Activated CD4-positive, alpha-beta T cell treated with anti-CD3 and anti-CD28 coated beads, Interleukin-2, amount 10 ng/mL, durations not matched to agents 7 days and 5 days (primary cell): ENCODE results near the gene RGPD4. TPM values are rescaled to one million over a fixed set of nuclear protein-coding genes. Genes with fewer than 3 reads are reported as not detected.
"Not testable (repeated sequence)": the region's sequence is repeated elsewhere in the genome, so short reads cannot be mapped to it uniquely, and the experiment has no call there.

Source experiments
- CTCF ChIA-PET: fragments of 350-600 bp; sonication (Branson Sonifier 250); formaldehyde crosslinking; loops from one replicate; lab custom pipeline; 2021; ENCODE audit warnings: antibody characterized with exemption; lab: Charles Lee
- POLR2A ChIA-PET: fragments of 350-600 bp; sonication (Branson Sonifier 250); formaldehyde crosslinking; loops from one replicate; lab custom pipeline; 2021; ENCODE audit warnings: antibody characterized with exemption; lab: Charles Lee
- DNase-seq: peaks from one replicate; pipeline ENCODE4 v3.0.0-alpha.2; 2020
- H3K27ac Mint-ChIP-seq: one replicate; pipeline ENCODE4 v1.8.0; 2021; ENCODE audit warnings: mild to moderate bottlenecking, moderate library complexity, mixed read lengths
- H3K27me3 Mint-ChIP-seq: one replicate; pipeline ENCODE4 v1.8.0; 2021; ENCODE audit warnings: mixed read lengths
- H3K36me3 Mint-ChIP-seq: one replicate; pipeline ENCODE4 v1.8.0; 2021; ENCODE audit warnings: low read depth, mixed read lengths
- H3K4me1 Mint-ChIP-seq: one replicate; pipeline ENCODE4 v1.8.0; 2021; ENCODE audit warnings: mixed read lengths
- H3K4me3 Mint-ChIP-seq: one replicate; pipeline ENCODE4 v1.8.0; 2021; ENCODE audit warnings: mild to moderate bottlenecking, moderate library complexity, mixed read lengths
- H3K9me3 Mint-ChIP-seq: one replicate; pipeline ENCODE4 v1.8.0; 2021; ENCODE audit warnings: mixed read lengths
- total RNA-seq, 2 experiments: library from RNA; stranded (reverse); gene quantifications; one replicate each; pipeline ENCODE4 v1.2.3, GENCODE V29; 2021

Gene RGPD4
- under 1 TPM in 1 of 2 experiments, not detected in 1; 0.02 TPM for total RNA-seq

GRCh38 chr2:107826749-107827148 lies at the start of gene RGPD4:
Gene RGPD4 (plus strand): TSS chr2:107826892. CDS start chr2:107827014, 122 bp downstream.
- H3K27ac Mint-ChIP-seq, DNase-seq, H3K9me3 Mint-ChIP-seq, H3K27me3 Mint-ChIP-seq, H3K4me1 Mint-ChIP-seq, POLR2A ChIA-PET, H3K36me3 Mint-ChIP-seq, CTCF ChIA-PET, H3K4me3 Mint-ChIP-seq: not testable (repeated sequence)

GRCh38 chr2:107777974-107778373 lies 48.7 kb upstream of the RGPD4 start:
- H3K36me3 Mint-ChIP-seq, result no peaks in the 10 kb centered on the region
- H3K4me3 Mint-ChIP-seq, result no peak overlapping the region
- H3K27ac Mint-ChIP-seq, result no peak overlapping the region
- DNase-seq, result no peak
- no peaks in the 10 kb centered on the region for H3K27me3 Mint-ChIP-seq
- ChIA-PET CTCF (no interaction called here), POLR2A (no interaction called here)
- H3K9me3 Mint-ChIP-seq, result no peaks in the 10 kb centered on the region
- H3K4me1 Mint-ChIP-seq, result no peaks in the 10 kb centered on the region

DNA sequence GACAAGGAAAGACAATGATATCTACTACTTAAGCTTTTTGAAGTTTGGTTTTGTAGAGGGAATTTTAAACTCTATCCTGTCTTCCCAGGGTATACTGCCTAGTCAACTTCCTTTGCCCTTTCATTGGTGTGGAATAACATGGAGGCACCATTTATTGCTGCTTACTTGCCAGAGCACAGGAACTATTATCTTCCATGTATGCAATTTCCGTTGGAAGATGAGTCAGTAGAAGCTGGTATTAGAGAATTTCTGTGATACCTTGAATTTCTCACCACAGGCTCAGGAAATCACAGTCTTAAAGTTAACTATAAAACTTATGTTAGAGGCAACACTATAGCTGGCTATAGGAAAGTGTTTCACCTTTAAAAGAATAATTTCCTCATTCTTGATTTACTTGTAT lies 40.9 kb upstream of the RGPD4 start:
- Mint-ChIP-seq H3K4me1 (no peaks in the 10 kb centered on the region), H3K9me3 (no peaks in the 10 kb centered on the region), H3K36me3 (no peaks in the 10 kb centered on the region), H3K4me3 (no peak overlapping the region), H3K27ac (no peak overlapping the region), H3K27me3 (no peaks in the 10 kb centered on the region)
- no peak for DNase-seq
- ChIA-PET CTCF (no interaction called here), POLR2A (no interaction called here)

GRCh38 chr2:107790837-107791236 lies 35.9 kb upstream of the RGPD4 start:
- ChIA-PET CTCF (no interaction called here), POLR2A (no interaction called here)
- DNase-seq, result no peak
- Mint-ChIP-seq H3K4me3 (no peak overlapping the region), H3K9me3 (no peaks in the 10 kb centered on the region), H3K36me3 (no peaks in the 10 kb centered on the region), H3K27me3 (no peaks in the 10 kb centered on the region), H3K4me1 (no peaks in the 10 kb centered on the region), H3K27ac (no peak overlapping the region)

DNA sequence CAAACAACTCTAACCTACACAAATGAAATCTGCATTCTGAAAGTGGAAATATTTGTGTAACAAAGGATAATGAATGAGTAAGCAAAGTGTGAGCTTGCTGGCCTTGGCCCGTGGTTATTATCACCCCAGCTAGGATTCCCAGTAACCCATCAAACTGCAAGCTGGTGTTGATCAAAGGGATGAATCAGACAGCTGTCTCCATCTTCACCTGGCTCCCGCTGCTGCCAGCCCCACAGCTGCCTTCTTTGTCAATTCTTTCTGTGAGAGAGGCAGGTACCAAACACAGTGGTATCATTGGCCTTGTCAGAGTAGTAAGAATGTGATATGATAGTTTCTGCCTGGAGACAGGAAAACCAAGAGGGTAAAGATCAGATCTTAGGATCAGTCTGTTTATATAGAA lies 25.2 kb upstream of the RGPD4 start:
- no peaks in the 10 kb centered on the region for H3K4me1 Mint-ChIP-seq
- CTCF ChIA-PET, result no interaction called here

DNA sequence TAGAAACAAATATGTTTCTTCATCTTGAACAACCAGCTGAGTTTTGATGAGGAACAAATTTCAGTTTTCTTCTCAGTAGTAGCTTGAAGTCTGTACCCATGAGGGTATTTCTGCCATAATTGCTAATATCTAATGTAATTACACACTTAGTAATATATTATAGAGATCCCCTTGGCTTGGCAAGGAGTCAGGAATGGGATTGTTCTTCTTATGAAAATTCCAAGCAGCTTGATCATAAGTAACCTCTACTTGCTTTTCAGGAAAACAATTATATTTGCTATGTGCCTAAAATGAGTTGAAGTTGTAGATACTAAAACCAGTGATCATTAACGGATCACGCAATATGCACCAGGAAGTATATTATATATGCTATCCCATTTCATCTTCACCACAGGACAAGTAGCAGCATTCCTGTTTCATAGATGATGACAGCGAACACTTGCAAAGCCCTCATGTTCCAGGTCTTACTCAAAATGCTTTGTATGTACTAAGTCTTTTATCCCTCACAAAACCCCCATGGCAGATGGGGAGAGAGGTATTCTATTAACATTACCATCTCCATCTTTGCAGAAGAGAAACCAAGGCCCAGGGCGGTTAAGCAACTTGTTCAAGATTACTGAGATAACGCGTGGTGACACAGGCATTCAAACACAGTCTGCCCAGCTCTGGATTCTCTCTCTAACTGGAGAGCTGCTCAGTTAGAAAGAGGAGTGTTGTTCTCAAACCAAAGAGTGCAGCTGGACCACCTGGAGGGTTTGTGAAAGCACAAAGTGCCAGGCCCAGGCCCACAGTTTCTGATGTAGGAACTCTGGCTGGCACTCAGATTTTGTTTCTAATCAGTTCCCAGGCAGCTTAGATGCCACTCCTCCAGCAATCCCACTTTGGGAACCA lies 21.8 kb upstream of the RGPD4 start:
- Mint-ChIP-seq H3K4me3 (no peak overlapping the region), H3K9me3 (no peaks in the 10 kb centered on the region), H3K36me3 (no peaks in the 10 kb centered on the region), H3K27ac (no peak overlapping the region), H3K27me3 (no peaks in the 10 kb centered on the region), H3K4me1 (no peaks in the 10 kb centered on the region)
- DNase-seq, result no peak
- ChIA-PET POLR2A (no interaction called here), CTCF (no interaction called here)

More for the DNA sequence above, 25.2 kb upstream of the RGPD4 start:
- Mint-ChIP-seq H3K27me3 (no peaks in the 10 kb centered on the region), H3K9me3 (no peaks in the 10 kb centered on the region), H3K4me3 (no peak overlapping the region), H3K27ac (no peak overlapping the region), H3K36me3 (no peaks in the 10 kb centered on the region)
- DNase-seq, result no peak
- POLR2A ChIA-PET, result no interaction called here

DNA sequence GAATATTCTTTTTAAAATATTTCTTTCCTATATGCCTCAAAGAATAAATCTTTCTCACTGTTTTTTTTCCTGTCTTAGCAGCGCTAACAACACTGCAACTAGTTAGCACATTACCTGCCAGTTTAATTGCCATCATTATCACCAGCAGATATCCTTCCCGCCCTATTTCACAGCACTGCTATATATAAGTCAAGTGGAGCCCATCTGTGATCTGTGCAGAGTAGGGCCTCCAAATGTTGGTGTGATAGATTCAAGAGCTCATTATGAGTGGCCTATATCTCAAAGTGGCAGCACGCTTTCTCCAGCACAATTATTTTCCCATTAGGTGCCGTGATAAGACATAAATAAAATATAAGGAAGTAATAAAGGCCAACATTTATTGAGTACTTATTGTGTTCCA lies 19.8 kb upstream of the RGPD4 start:
- Mint-ChIP-seq H3K27ac (no peak overlapping the region), H3K27me3 (no peaks in the 10 kb centered on the region), H3K36me3 (no peaks in the 10 kb centered on the region), H3K4me3 (no peak overlapping the region), H3K4me1 (no peaks in the 10 kb centered on the region), H3K9me3 (no peaks in the 10 kb centered on the region)
- ChIA-PET CTCF (no interaction called here), POLR2A (no interaction called here)
- no peak for DNase-seq

DNA sequence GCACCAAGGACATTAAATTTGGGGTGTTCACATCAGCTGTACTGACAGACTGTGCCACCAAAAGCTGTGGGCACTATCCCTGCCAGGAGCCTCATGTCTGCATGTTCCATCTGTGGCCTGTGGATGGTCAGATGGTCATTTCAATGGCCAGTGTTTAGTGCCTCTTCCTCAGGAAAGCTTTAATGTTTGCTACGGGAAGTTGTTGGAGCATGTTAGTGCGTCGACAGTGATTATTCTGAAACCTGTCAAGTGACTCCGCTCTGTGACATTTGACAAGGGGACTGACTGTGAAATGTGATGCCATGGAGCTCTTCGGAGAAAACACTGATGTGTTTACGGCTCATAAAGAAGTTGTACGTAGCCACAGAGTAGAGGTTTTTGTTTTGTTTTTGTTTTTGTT lies 18.7 kb upstream of the RGPD4 start:
- H3K27me3 Mint-ChIP-seq, result no peaks in the 10 kb centered on the region
- no peak overlapping the region for H3K27ac Mint-ChIP-seq
- H3K9me3 Mint-ChIP-seq, result no peaks in the 10 kb centered on the region
- H3K36me3 Mint-ChIP-seq, result no peaks in the 10 kb centered on the region
- DNase-seq, result no peak
- ChIA-PET CTCF (interaction anchor here (0.5 kb wide), 1 partner anchor 29 kb away, joined by 3 read pairs; no protein-coding TSS in a partner anchor), POLR2A (no interaction called here)
- H3K4me3 Mint-ChIP-seq, result no peak overlapping the region
- no peaks in the 10 kb centered on the region for H3K4me1 Mint-ChIP-seq

GRCh38 chr2:107808959-107809358 lies 17.7 kb upstream of the RGPD4 start:
- Mint-ChIP-seq H3K27me3 (no peaks in the 10 kb centered on the region), H3K36me3 (no peaks in the 10 kb centered on the region), H3K4me1 (no peaks in the 10 kb centered on the region), H3K27ac (no peak overlapping the region), H3K4me3 (no peak overlapping the region), H3K9me3 (no peaks in the 10 kb centered on the region)
- ChIA-PET POLR2A (no interaction called here), CTCF (no interaction called here)
- DNase-seq, result no peak

DNA sequence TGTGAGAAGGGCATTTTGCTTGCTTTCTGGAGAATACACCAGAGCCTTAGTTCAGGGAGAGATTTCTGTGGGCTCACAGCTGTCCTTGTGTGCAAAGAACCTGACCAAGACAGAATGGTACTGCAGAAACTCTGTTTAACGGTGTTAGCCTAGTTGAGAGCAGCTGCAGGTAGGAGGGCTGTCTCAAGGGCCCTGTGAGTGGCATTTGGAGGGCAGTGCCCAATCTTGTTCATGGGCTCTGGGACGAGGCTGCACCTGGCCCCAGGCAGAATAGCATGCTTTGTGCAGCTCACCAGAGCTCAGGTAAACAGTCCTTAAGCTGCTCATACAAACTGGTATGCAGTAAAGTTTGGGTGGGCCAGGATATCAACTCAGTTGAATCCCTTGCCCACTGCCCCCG lies 16.9 kb upstream of the RGPD4 start:
- H3K4me3 Mint-ChIP-seq, result no peak overlapping the region
- H3K4me1 Mint-ChIP-seq, result no peaks in the 10 kb centered on the region
- CTCF ChIA-PET, result no interaction called here
- DNase-seq, result no peak
- no peaks in the 10 kb centered on the region for H3K9me3 Mint-ChIP-seq
- H3K27me3 Mint-ChIP-seq, result no peaks in the 10 kb centered on the region
- no peak overlapping the region for H3K27ac Mint-ChIP-seq
- POLR2A ChIA-PET, result no interaction called here
- no peaks in the 10 kb centered on the region for H3K36me3 Mint-ChIP-seq

GRCh38 chr2:107810734-107811133 lies 16.0 kb upstream of the RGPD4 start:
- ChIA-PET POLR2A (no interaction called here), CTCF (no interaction called here)

DNA sequence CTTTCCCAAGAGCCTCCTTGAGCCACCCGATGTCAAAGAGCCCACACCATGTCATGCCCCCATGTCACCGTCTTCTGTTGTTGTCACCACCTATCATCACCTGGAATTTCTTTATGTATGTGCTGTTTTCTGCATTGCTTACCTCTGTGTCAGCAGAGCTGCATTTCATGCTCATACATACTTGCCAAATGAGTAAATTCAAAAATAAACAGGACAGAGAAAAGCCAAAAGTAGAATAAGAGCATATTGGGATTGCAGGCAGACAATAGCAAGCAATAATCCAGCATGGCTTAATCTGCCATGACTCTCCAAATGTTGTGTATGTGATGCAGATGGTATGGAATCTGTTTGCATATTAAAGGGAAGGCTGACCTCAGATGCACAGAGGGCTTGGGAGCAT lies 15.3 kb upstream of the RGPD4 start:
- H3K4me1 Mint-ChIP-seq, result no peaks in the 10 kb centered on the region
- ChIA-PET POLR2A (no interaction called here), CTCF (no interaction called here)
- H3K36me3 Mint-ChIP-seq, result no peaks in the 10 kb centered on the region
- H3K4me3 Mint-ChIP-seq, result no peak overlapping the region
- H3K9me3 Mint-ChIP-seq, result no peaks in the 10 kb centered on the region
- H3K27me3 Mint-ChIP-seq, result no peaks in the 10 kb centered on the region
- H3K27ac Mint-ChIP-seq, result no peak overlapping the region
- no peak for DNase-seq

More at GRCh38 chr2:107810734-107811133, 16.0 kb upstream of the RGPD4 start:
- Mint-ChIP-seq H3K36me3 (no peaks in the 10 kb centered on the region), H3K4me1 (no peaks in the 10 kb centered on the region), H3K27ac (no peak overlapping the region), H3K27me3 (no peaks in the 10 kb centered on the region), H3K4me3 (no peak overlapping the region), H3K9me3 (no peaks in the 10 kb centered on the region)
- no peak for DNase-seq

- DNase-seq, result no peak
- H3K36me3 Mint-ChIP-seq, result no peaks in the 10 kb centered on the region
- no peak overlapping the region for H3K27ac Mint-ChIP-seq
- no peaks in the 10 kb centered on the region for H3K4me1 Mint-ChIP-seq
- CTCF ChIA-PET, result no interaction called here
- no peaks in the 10 kb centered on the region for H3K9me3 Mint-ChIP-seq
- POLR2A ChIA-PET, result no interaction called here
- no peaks in the 10 kb centered on the region for H3K27me3 Mint-ChIP-seq
- no peak overlapping the region for H3K4me3 Mint-ChIP-seq
These were observed 14.7 kb upstream of the RGPD4 start for GRCh38 chr2:107812006-107812405.

- H3K4me1 Mint-ChIP-seq, result no peaks in the 10 kb centered on the region
- ChIA-PET POLR2A (no interaction called here), CTCF (no interaction called here)
- H3K4me3 Mint-ChIP-seq, result no peak overlapping the region
- no peak for DNase-seq
- H3K27me3 Mint-ChIP-seq, result no peaks in the 10 kb centered on the region
- no peaks in the 10 kb centered on the region for H3K9me3 Mint-ChIP-seq
- no peaks in the 10 kb centered on the region for H3K36me3 Mint-ChIP-seq
- H3K27ac Mint-ChIP-seq, result no peak overlapping the region
These were observed 9.3 kb upstream of the RGPD4 start for GRCh38 chr2:107817378-107817777.
